ENCODE data around the gene CHRNG. TPM values are rescaled to one million over a fixed set of nuclear protein-coding genes. Genes with fewer than 3 reads are reported as not detected.

CHRNG gene
- total RNA-seq, 4 donors from 2014 or later: not detected

DNA sequence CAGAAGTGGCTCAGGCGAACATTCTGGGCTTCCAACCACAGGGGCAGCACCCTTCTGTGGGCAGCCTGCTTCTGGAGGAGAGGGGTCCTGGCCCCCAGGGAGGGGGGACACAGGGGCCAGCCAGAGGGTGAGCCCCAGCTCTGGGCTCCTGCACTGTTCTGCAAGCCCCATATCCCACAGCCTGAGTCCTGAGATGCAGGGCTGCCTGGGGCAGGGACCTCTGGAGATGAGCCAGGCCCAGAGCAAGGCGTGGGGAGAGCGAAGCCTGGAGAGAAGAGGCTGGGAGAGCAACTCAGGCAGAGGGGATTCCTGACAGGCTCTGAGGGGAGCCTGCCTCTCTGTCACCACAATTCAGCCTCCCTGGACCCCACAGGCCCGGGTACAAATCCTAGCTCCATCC is 32.8 kb upstream of the CHRNG start:
- no peaks in the 10 kb centered on the region for H3K36me3 ChIP-seq
- H3K27me3 ChIP-seq: peaks cover 63% of the 10 kb centered on the region
- in situ Hi-C loops (cut with MboI; ENCODE audit: low pct_ligation_motif_present in 1 of 4, low pct_unique_long_range_greater_than_20kb in 1 of 4, low sequenced_read_pairs in 3 of 4): no loop called here
- WGBS, 2 donors (ENCODE audit: low coverage in 1 of 2): 64% methylated on average over 3 of the region's 4 CpGs; no CpG with 5 or more reads in 1 of the 2 donors
- no peak overlapping the region for H3K27ac ChIP-seq
- H3K4me3 ChIP-seq: no peak overlapping the region
- peaks cover 0 to 15% (median 11%) of the 10 kb centered on the region in 4 donors for H3K4me1 ChIP-seq
- no peaks in the 10 kb centered on the region for H3K9me3 ChIP-seq
- TF ChIP-seq, protein P1, sequence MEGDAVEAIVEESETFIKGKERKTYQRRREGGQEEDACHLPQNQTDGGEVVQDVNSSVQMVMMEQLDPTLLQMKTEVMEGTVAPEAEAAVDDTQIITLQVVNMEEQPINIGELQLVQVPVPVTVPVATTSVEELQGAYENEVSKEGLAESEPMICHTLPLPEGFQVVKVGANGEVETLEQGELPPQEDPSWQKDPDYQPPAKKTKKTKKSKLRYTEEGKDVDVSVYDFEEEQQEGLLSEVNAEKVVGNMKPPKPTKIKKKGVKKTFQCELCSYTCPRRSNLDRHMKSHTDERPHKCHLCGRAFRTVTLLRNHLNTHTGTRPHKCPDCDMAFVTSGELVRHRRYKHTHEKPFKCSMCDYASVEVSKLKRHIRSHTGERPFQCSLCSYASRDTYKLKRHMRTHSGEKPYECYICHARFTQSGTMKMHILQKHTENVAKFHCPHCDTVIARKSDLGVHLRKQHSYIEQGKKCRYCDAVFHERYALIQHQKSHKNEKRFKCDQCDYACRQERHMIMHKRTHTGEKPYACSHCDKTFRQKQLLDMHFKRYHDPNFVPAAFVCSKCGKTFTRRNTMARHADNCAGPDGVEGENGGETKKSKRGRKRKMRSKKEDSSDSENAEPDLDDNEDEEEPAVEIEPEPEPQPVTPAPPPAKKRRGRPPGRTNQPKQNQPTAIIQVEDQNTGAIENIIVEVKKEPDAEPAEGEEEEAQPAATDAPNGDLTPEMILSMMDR (IDR thresholded peaks at IDR 0.05): no peak
- TF ChIP-seq POLR2AphosphoS5 (IDR thresholded peaks at IDR 0.05) (no peak), EP300 (IDR thresholded peaks at IDR 0.05; ENCODE audit: low read depth) (no peak), POLR2A (IDR thresholded peaks at IDR 0.05) (no peak)
- intact Hi-C loops (cut with DNase I; ENCODE audit: low total_unique reads): no loop called here
- no peak for DNase-seq

DNA sequence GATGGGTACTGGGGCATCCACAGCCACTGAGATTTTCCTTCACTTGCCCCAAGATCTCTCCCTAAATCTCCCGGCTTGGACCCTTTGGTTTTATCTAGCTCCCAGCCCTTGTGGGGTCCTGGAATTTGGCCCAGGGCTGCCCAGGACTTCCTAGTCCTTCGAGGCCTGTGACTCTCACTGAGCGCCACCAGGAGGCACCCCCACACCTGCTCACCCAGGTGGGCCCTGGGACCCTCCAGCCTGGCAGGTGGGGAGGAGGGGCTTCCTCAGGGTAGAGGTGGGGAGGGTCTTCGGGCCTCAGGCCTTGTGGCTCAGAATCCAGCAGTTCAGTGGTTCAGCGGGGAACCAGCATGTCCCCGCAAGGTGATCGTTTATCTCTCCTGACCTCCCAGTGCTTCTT is 31.2 kb upstream of the CHRNG start:
- Histone ChIP-seq H3K27ac (no peak overlapping the region), H3K27me3 (peaks cover 55% of the 10 kb centered on the region), H3K4me1 (peaks cover 0 to 5% (median 4%) of the 10 kb centered on the region in 4 donors), H3K36me3 (no peaks in the 10 kb centered on the region), H3K4me3 (no peak overlapping the region), H3K9me3 (no peaks in the 10 kb centered on the region)
- DNase-seq: no peak
- WGBS, 2 donors (ENCODE audit: low coverage in 1 of 2): 76% methylated on average over 7 of the region's 7 CpGs; no CpG with 5 or more reads in 1 of the 2 donors
- intact Hi-C loops (cut with DNase I; ENCODE audit: low total_unique reads) (no loop called here), in situ Hi-C loops (cut with MboI; ENCODE audit: low pct_ligation_motif_present in 1 of 4, low pct_unique_long_range_greater_than_20kb in 1 of 4, low sequenced_read_pairs in 3 of 4) (no loop called here)
- TF ChIP-seq POLR2A (IDR thresholded peaks at IDR 0.05) (no peak), EP300 (IDR thresholded peaks at IDR 0.05; ENCODE audit: low read depth) (no peak), POLR2AphosphoS5 (IDR thresholded peaks at IDR 0.05) (no peak)
- TF ChIP-seq, protein P1 (IDR thresholded peaks at IDR 0.05): no peak

DNA sequence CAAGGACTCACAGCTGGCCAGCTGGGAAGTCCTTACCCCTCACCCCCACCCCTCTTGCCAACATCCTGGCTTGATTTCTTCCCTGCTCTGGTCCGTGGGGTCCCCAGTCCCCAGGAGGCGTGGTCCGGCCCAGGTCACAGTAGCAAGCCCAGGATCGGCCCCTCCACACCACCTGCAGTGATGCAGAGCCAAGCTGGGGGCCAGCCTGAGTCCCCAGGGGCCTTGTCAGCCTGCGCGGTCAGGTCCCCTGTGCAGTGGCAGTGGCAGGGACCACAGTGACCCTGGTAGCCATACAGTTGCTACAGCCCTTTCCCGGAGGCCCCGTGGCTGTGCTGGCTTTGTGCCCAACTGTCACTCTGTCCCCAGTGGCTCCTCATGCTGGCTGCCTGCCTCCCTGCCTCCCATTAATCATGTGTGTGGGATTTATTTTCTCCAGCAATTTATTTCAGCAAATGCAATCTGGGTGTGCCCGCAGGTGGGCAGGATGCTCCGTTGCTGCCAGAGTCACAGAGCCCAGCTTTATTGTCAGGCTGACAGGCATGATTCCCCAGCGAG is 28.1 kb upstream of the CHRNG start:
- intact Hi-C loops (cut with DNase I; ENCODE audit: low total_unique reads) (no loop called here), in situ Hi-C loops (cut with MboI; ENCODE audit: low pct_ligation_motif_present in 1 of 4, low pct_unique_long_range_greater_than_20kb in 1 of 4, low sequenced_read_pairs in 3 of 4) (no loop called here)
- Histone ChIP-seq H3K4me1 (no peaks in the 10 kb centered on the region), H3K4me3 (no peak overlapping the region), H3K27ac (no peak overlapping the region), H3K9me3 (no peaks in the 10 kb centered on the region), H3K27me3 (peaks cover 33% of the 10 kb centered on the region), H3K36me3 (no peaks in the 10 kb centered on the region)
- TF ChIP-seq POLR2AphosphoS5 (IDR thresholded peaks at IDR 0.05) (no peak), POLR2A (IDR thresholded peaks at IDR 0.05) (no peak)
- WGBS, 2 donors (ENCODE audit: low coverage in 1 of 2): 45% methylated on average over 8 of the region's 11 CpGs; no CpG with 5 or more reads in 1 of the 2 donors
- DNase-seq: no peak

DNA sequence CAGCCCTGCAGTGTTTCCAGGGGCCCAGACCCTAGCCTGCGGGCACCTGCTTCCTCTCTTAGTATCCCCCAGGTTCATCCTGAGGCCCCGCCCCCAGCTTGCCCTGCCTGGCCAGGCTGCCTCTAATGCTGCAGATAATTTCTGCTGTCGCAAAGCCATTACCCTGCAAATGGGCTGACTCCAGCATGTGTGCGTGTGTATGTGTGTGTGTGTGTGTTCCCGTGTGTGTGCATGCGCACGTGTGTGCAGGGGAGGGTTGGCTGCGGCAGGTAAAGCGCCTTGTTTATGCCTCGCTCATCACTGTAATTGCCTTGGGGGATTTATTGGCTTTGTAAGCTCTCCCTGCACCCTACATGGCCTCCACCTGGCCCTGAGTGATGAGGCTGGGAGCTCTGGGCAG is 26.9 kb upstream of the CHRNG start:
- Histone ChIP-seq H3K27me3 (peaks cover 30% of the 10 kb centered on the region), H3K4me1 (no peaks in the 10 kb centered on the region), H3K4me3 (no peak overlapping the region), H3K27ac (no peak overlapping the region), H3K36me3 (no peaks in the 10 kb centered on the region), H3K9me3 (no peaks in the 10 kb centered on the region)
- DNase-seq: no peak
- intact Hi-C loops (cut with DNase I; ENCODE audit: low total_unique reads) (no loop called here), in situ Hi-C loops (cut with MboI; ENCODE audit: low pct_ligation_motif_present in 1 of 4, low pct_unique_long_range_greater_than_20kb in 1 of 4, low sequenced_read_pairs in 3 of 4) (no loop called here)
- WGBS, 2 donors (ENCODE audit: low coverage in 1 of 2): 70% methylated on average over 6 of the region's 10 CpGs; no CpG with 5 or more reads in 1 of the 2 donors
- TF ChIP-seq POLR2AphosphoS5 (IDR thresholded peaks at IDR 0.05) (no peak), POLR2A (IDR thresholded peaks at IDR 0.05) (no peak), EP300 (IDR thresholded peaks at IDR 0.05; ENCODE audit: low read depth) (no peak)
- TF ChIP-seq, protein P1 (IDR thresholded peaks at IDR 0.05): no peak

DNA sequence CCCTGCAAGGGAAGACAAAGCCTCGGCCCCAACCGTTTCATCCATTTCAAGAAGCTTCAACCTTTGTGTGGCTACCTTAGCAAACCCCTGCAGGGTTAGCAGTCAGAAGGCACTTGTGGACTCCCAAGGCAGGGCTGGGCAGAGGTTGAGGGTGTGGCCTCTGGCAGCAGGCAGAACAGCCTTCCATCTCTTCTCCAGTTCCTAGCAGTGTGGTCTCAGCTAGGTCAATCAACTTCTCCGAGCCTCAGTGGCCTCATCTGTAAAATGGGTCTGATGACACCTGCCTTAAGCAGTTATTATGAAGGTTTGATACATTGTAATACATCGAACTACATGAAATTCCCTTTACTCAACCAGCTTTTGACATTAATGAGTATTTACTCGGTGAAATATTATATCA is 26.1 kb upstream of the CHRNG start:
- WGBS, 2 donors (ENCODE audit: low coverage in 1 of 2): 68 to 81% methylated on average over 3 to 5 of the region's 5 CpGs
- in situ Hi-C loops (cut with MboI; ENCODE audit: low pct_ligation_motif_present in 1 of 4, low pct_unique_long_range_greater_than_20kb in 1 of 4, low sequenced_read_pairs in 3 of 4) (no loop called here), intact Hi-C loops (cut with DNase I; ENCODE audit: low total_unique reads) (no loop called here)
- Histone ChIP-seq H3K27ac (no peak overlapping the region), H3K4me3 (no peak overlapping the region), H3K27me3 (peaks cover 30% of the 10 kb centered on the region), H3K4me1 (no peaks in the 10 kb centered on the region), H3K36me3 (no peaks in the 10 kb centered on the region), H3K9me3 (no peaks in the 10 kb centered on the region)
- DNase-seq: no peak
- TF ChIP-seq, protein P1 (IDR thresholded peaks at IDR 0.05): no peak
- TF ChIP-seq POLR2AphosphoS5 (IDR thresholded peaks at IDR 0.05) (no peak), EP300 (IDR thresholded peaks at IDR 0.05; ENCODE audit: low read depth) (no peak), POLR2A (IDR thresholded peaks at IDR 0.05) (no peak)
